Upper lobe of left lung (tissue), 6 donors: ENCODE results near the gene BOLA3. TPM values are rescaled to one million over a fixed set of nuclear protein-coding genes. Genes with fewer than 3 reads are reported as not detected.

Source experiments
- ATAC-seq, 2 donors: fragments of 200-7000 bp; cut with Tn5 transposase; one replicate each; pipeline ENCODE4 v1.9.1; 2022; ENCODE audit warnings: mild to moderate bottlenecking in 2 of 2, moderate library complexity in 2 of 2; ENCODE audit not compliant: low FRiP score in 2 of 2
- DNase-seq, 2 donors: peaks; one replicate each; pipeline ENCODE4 v3.0.0-alpha.2; 2019 to 2020
- H3K27ac ChIP-seq, 4 donors: fragments of 200-600 bp; sonication (generic); one replicate each; pipeline ENCODE4 v1.5.1; 2016 to 2019
- H3K27me3 ChIP-seq, 4 donors: fragments of 200-600 bp; sonication (generic); one replicate each; pipeline ENCODE4 v1.5.1; 2017 to 2019
- H3K36me3 ChIP-seq, 4 donors: fragments of 200-600 bp; sonication (generic); one replicate each; pipeline ENCODE4 v1.5.1; 2016 to 2019
- H3K4me1 ChIP-seq, 4 donors: fragments of 200-600 bp; sonication (generic); one replicate each; pipeline ENCODE4 v1.5.1; 2018 to 2019
- H3K4me3 ChIP-seq, 4 donors: fragments of 200-600 bp; sonication (generic); one replicate each; pipeline ENCODE4 v1.5.1; 2017 to 2019; ENCODE audit warnings: mild to moderate bottlenecking in 2 of 4, moderate library complexity in 1 of 4
- H3K9me3 ChIP-seq, 4 donors: fragments of 200-600 bp; sonication (generic); one replicate each; pipeline ENCODE4 v1.5.1; 2018 to 2019
- POLR2A ChIP-seq, 4 donors: fragments of 450-650 bp; IDR thresholded peaks; one replicate each; pipeline ENCODE4 v1.5.1; 2016 to 2017; ENCODE audit warnings: antibody characterized with exemption in 4 of 4, mild to moderate bottlenecking in 2 of 4
- WGBS, 2 donors: methylation state at CpG; one replicate each; pipeline ENCODE4 v1.1.5; 2017 to 2018; 5-methylcytosine and 5-hydroxymethylcytosine counted together
- total RNA-seq, 6 donors: library from RNA; depleted of rRNA in 4 of 6; stranded (reverse); fragments of >200 nt in 4 of 6; gene quantifications; one replicate each; pipeline versions ENCODE4 v1.1.0 to v1.2.1, GENCODE V29; 2016 to 2021
- TF ChIP-seq, protein P1 (sequence below), 6 experiments: fragments of 450-650 bp in 4 of 6; fragments of 200-600 bp in 2 of 6; sonication (generic) in 2 of 6; IDR thresholded peaks; one replicate each; pipeline ENCODE4 v1.5.1; 2016 to 2019; ENCODE audit warnings: antibody characterized with exemption in 6 of 6
- donor health status: DM: no; HTN: no; CAD: no; lungs with moderate emphysema.
- donor health status: DM: no; HTN: yes; CAD: no; lungs with severe emphysema.

Gene BOLA3
- total RNA-seq, 6 donors from 2014 or later, result 19.2 to 37.7 (median 24.3) TPM

DNA sequence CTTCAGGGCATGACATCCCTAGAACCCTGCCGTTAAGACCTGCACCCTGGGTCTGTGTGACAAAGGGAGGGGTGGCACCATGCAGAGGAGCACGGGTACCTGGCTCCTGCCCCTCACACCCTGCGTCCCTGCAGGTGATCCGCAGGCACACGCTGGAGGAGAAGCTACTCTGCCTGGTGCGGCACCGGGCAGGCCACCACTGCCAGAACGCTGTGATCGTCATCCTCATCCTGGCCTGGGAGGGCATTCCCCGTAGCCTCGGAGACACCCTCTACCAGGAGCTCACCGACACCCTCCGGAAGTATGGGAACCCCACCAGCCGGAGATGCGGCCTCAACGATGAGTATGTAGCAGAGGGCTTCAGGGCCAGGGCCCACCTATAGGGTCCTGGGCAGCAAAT lies 60.0 kb downstream of the BOLA3 start:
- peaks cover 10 to 76% (median 65%) of the 10 kb centered on the region in 4 donors for H3K36me3 ChIP-seq
- H3K4me1 ChIP-seq, result no peaks in the 10 kb centered on the region
- no peak overlapping the region for H3K4me3 ChIP-seq
- TF ChIP-seq POLR2A (IDR thresholded peaks at IDR 0.05), result no peak
- H3K27ac ChIP-seq, result no peak overlapping the region
- no peaks in the 10 kb centered on the region for H3K9me3 ChIP-seq
- H3K27me3 ChIP-seq, result no peaks in the 10 kb centered on the region
- peak in 1 of 2 donors; percentile 53 for DNase-seq
- no peak for ATAC-seq
- WGBS, 2 donors, result 81 to 96% methylated on average over 3 to 16 of the region's 16 CpGs

DNA sequence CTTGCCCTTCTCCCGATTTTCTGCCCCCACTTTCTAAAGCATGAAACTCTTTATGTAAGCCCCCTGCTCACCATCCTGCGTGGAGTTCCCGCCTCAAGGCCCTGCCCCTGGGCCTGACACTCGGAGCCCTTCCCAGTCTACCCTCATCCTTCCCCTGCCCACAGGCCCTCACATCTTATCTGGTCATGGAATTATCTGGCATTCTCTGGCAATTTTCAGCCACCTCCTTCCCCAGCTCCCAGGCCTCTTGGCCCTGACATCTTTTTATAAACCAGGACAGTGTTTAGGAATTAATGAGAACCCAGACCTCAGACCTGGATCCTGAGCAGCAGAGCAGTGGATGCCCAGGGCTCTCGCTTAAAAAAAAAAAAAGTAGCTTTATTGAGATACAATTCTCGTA lies 61.7 kb downstream of the BOLA3 start:
- ATAC-seq, result no peak
- H3K36me3 ChIP-seq, result peaks cover 10 to 74% (median 60%) of the 10 kb centered on the region in 4 donors

More for the DNA sequence above, 61.7 kb downstream of the BOLA3 start:
- Histone ChIP-seq H3K4me3 (no peak overlapping the region), H3K9me3 (no peaks in the 10 kb centered on the region), H3K27me3 (no peaks in the 10 kb centered on the region), H3K4me1 (no peaks in the 10 kb centered on the region), H3K27ac (no peak overlapping the region)
- TF ChIP-seq, protein P1, sequence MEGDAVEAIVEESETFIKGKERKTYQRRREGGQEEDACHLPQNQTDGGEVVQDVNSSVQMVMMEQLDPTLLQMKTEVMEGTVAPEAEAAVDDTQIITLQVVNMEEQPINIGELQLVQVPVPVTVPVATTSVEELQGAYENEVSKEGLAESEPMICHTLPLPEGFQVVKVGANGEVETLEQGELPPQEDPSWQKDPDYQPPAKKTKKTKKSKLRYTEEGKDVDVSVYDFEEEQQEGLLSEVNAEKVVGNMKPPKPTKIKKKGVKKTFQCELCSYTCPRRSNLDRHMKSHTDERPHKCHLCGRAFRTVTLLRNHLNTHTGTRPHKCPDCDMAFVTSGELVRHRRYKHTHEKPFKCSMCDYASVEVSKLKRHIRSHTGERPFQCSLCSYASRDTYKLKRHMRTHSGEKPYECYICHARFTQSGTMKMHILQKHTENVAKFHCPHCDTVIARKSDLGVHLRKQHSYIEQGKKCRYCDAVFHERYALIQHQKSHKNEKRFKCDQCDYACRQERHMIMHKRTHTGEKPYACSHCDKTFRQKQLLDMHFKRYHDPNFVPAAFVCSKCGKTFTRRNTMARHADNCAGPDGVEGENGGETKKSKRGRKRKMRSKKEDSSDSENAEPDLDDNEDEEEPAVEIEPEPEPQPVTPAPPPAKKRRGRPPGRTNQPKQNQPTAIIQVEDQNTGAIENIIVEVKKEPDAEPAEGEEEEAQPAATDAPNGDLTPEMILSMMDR (IDR thresholded peaks at IDR 0.05), result no peak
- 94 to 96% methylated on average over 6 of the region's 6 CpGs for WGBS, 2 donors
- no peak for DNase-seq

Other genes with a start within 250 kb of the BOLA3 start
- 10 to 100 TPM; 25.1 to 38.5 (median 34.9) TPM for gene DGUOK, start 221.0 kb downstream of the BOLA3 start, total RNA-seq
- gene TET3, start 163.0 kb downstream of the BOLA3 start, total RNA-seq, result 10 to 100 TPM; 17.3 to 53.4 (median 23.6) TPM
- gene MOB1A, start 31.0 kb upstream of the BOLA3 start, total RNA-seq, result 100 to 1,000 TPM in 2 of 6 donors, 10 to 100 TPM in 4; 23.1 to 143 (median 94.5) TPM
- 10 to 100 TPM in 5 of 6 donors, 1 to 10 TPM in 1; 8.4 to 68.1 (median 34.5) TPM for gene MTHFD2, start 50.7 kb upstream of the BOLA3 start, total RNA-seq
- gene SLC4A5, start 195.5 kb upstream of the BOLA3 start, total RNA-seq, result 10 to 100 TPM in 3 of 6 donors, 1 to 10 TPM in 3; 3.2 to 47.1 (median 11.0) TPM
- gene DCTN1, start 232.4 kb upstream of the BOLA3 start, total RNA-seq, result 100 to 1,000 TPM; 106 to 260 (median 147) TPM